Small intestine (tissue), 7 donors: ENCODE data around the gene TSPAN9. TPM values are rescaled to one million over a fixed set of nuclear protein-coding genes. Genes with fewer than 3 reads are reported as not detected.

Experiments used
- DNase-seq, 2 donors: peaks; one replicate each; pipeline versions ENCODE4 v3.0.0 to v3.0.0-alpha.2; 2013
- FAIRE-seq: peaks from 2 replicates; lab custom pipeline; 2012; peaks lifted over from hg19 to GRCh38; lab: Jason Lieb, UNC
- H3K27ac ChIP-seq, 3 donors: one replicate each; pipeline ENCODE4 v1.5.1; 2013; ENCODE audit warnings: low read length in 2 of 3, mild to moderate bottlenecking in 2 of 3, control low read depth in 1 of 3, inconsistent platforms in 1 of 3, low read depth in 1 of 3, moderate library complexity in 1 of 3
- H3K27me3 ChIP-seq, 3 donors: one replicate each; pipeline ENCODE4 v1.6.1; 2013; ENCODE audit warnings: low read length in 3 of 3, inconsistent platforms in 1 of 3; ENCODE audit not compliant: control insufficient read depth in 3 of 3, insufficient read depth in 3 of 3
- H3K36me3 ChIP-seq, 3 donors: one replicate each; pipeline ENCODE4 v1.6.1; 2013; ENCODE audit warnings: low read length in 3 of 3, inconsistent platforms in 1 of 3, low read depth in 1 of 3, mild to moderate bottlenecking in 1 of 3, moderate library complexity in 1 of 3; ENCODE audit not compliant: control insufficient read depth in 3 of 3, insufficient read depth in 2 of 3
- H3K4me1 ChIP-seq, 3 donors: one replicate each; pipeline ENCODE4 v1.6.1; 2013; ENCODE audit warnings: low read length in 2 of 3, inconsistent platforms in 1 of 3, low read depth in 1 of 3, mild to moderate bottlenecking in 1 of 3, moderate library complexity in 1 of 3; ENCODE audit not compliant: control insufficient read depth in 3 of 3, insufficient read depth in 2 of 3
- H3K4me3 ChIP-seq, 3 donors: one replicate each; pipeline ENCODE4 v1.5.1; 2013; ENCODE audit warnings: low read length in 3 of 3, control low read depth in 1 of 3, inconsistent platforms in 1 of 3, low read depth in 1 of 3, mild to moderate bottlenecking in 1 of 3, moderate library complexity in 1 of 3
- H3K9me3 ChIP-seq, 2 donors: one replicate each; pipeline ENCODE4 v1.6.1; 2013; ENCODE audit warnings: low read depth in 1 of 2, low read length in 1 of 2; ENCODE audit not compliant: control insufficient read depth in 2 of 2, insufficient read depth in 1 of 2
- WGBS, 3 donors: extraction: QIAGEN DNeasy Blood & Tissue Kit; methylation state at CpG; one replicate each; pipeline ENCODE4 v1.1.7; 2013; 5-methylcytosine and 5-hydroxymethylcytosine counted together
- polyA plus RNA-seq, 4 donors: library from polyadenylated mRNA; stranded (reverse) in 3 of 4; unstranded in 1 of 4; fragments of 200-250 nt in 3 of 4; fragments of 120-200 nt in 1 of 4; gene quantifications; one replicate each; pipeline versions ENCODE4 v1.2.1 to v1.2.3, GENCODE V29; 2013
- donor health status: healthy with polysubstance abuse.
- donor health status: control.
- donor health status: control.
- donor health status: Bipolar disorder and iron deficiency.
- donor health status: healthy.

The TSPAN9 gene
- polyA plus RNA-seq, 4 donors: 1.3 to 25.5 (median 12.8) TPM

GRCh38 chr12:3160081-3160480, 82.9 kb downstream of the TSPAN9 start:
- peaks cover 0 to 38% (median 0%) of the 10 kb centered on the region in 3 donors for H3K4me1 ChIP-seq
- no peak for FAIRE-seq
- H3K4me3 ChIP-seq: no peak overlapping the region
- no peaks in the 10 kb centered on the region for H3K27me3 ChIP-seq
- no peaks in the 10 kb centered on the region for H3K36me3 ChIP-seq
- H3K9me3 ChIP-seq: peaks cover 0 to 4% of the 10 kb centered on the region in 2 donors
- no peak overlapping the region for H3K27ac ChIP-seq
- no peak for DNase-seq
- WGBS, 3 donors: 84 to 92% (median 85%) methylated on average over 3 of the region's 3 CpGs

GRCh38 chr12:3161861-3162260, 84.7 kb downstream of the TSPAN9 start:
- no peak overlapping the region for H3K27ac ChIP-seq
- WGBS, 3 donors: 80 to 85% (median 84%) methylated on average over 6 of the region's 6 CpGs
- no peak for DNase-seq
- no peaks in the 10 kb centered on the region for H3K36me3 ChIP-seq
- no peaks in the 10 kb centered on the region for H3K27me3 ChIP-seq
- H3K4me3 ChIP-seq: no peak overlapping the region
- peaks cover 0 to 4% of the 10 kb centered on the region in 2 donors for H3K9me3 ChIP-seq
- no peak for FAIRE-seq
- H3K4me1 ChIP-seq: peaks cover 0 to 46% (median 0%) of the 10 kb centered on the region in 3 donors

- H3K36me3 ChIP-seq: peaks cover 0 to 6% (median 0%) of the 10 kb centered on the region in 3 donors
- DNase-seq: no peak
- 73 to 82% (median 78%) methylated on average over 11 of the region's 11 CpGs for WGBS, 3 donors
- FAIRE-seq: no peak
- H3K27ac ChIP-seq: peak overlapping the region in 1 of 3 donors; percentile 60
- no peak overlapping the region for H3K4me3 ChIP-seq
- peaks cover 0 to 4% of the 10 kb centered on the region in 2 donors for H3K9me3 ChIP-seq
- peaks cover 0 to 35% (median 0%) of the 10 kb centered on the region in 3 donors for H3K4me1 ChIP-seq
- H3K27me3 ChIP-seq: no peaks in the 10 kb centered on the region
Measured at GRCh38 chr12:3164454-3165077, 87.4 kb downstream of the TSPAN9 start.

GRCh38 chr12:3165078-3165980, 88.2 kb downstream of the TSPAN9 start:
- WGBS, 3 donors: 81 to 83% (median 82%) methylated on average over 22 of the region's 22 CpGs
- Histone ChIP-seq H3K36me3 (peaks cover 0 to 6% (median 0%) of the 10 kb centered on the region in 3 donors), H3K4me3 (no peak overlapping the region), H3K27ac (peak overlapping the region in 1 of 3 donors; percentile 60), H3K9me3 (peaks cover 0 to 4% of the 10 kb centered on the region in 2 donors), H3K4me1 (peaks cover 0 to 34% (median 0%) of the 10 kb centered on the region in 3 donors), H3K27me3 (no peaks in the 10 kb centered on the region)
- peak; percentile 58 to 91 for DNase-seq
- no peak for FAIRE-seq

- DNase-seq: no peak
- no peak overlapping the region for H3K4me3 ChIP-seq
- no peak overlapping the region for H3K27ac ChIP-seq
- FAIRE-seq: no peak
- no peaks in the 10 kb centered on the region for H3K9me3 ChIP-seq
- no peaks in the 10 kb centered on the region for H3K27me3 ChIP-seq
- H3K36me3 ChIP-seq: peaks cover 0 to 6% (median 0%) of the 10 kb centered on the region in 3 donors
- 78 to 90% (median 89%) methylated on average over 3 of the region's 3 CpGs for WGBS, 3 donors
- peaks cover 0 to 29% (median 0%) of the 10 kb centered on the region in 3 donors for H3K4me1 ChIP-seq
Measured at GRCh38 chr12:3167636-3168035, 90.5 kb downstream of the TSPAN9 start.

GRCh38 chr12:3168223-3169221, 91.3 kb downstream of the TSPAN9 start:
- Histone ChIP-seq H3K27me3 (no peaks in the 10 kb centered on the region), H3K36me3 (peaks cover 0 to 8% (median 0%) of the 10 kb centered on the region in 3 donors), H3K27ac (no peak overlapping the region), H3K4me1 (peaks cover 0 to 22% (median 0%) of the 10 kb centered on the region in 3 donors), H3K4me3 (no peak overlapping the region), H3K9me3 (no peaks in the 10 kb centered on the region)
- WGBS, 3 donors: 68 to 74% (median 71%) methylated on average over 22 of the region's 22 CpGs
- FAIRE-seq (no peak), DNase-seq (peak in 1 of 2 donors; percentile 30)

- Histone ChIP-seq H3K27me3 (no peaks in the 10 kb centered on the region), H3K4me1 (peaks cover 0 to 6% (median 0%) of the 10 kb centered on the region in 3 donors), H3K9me3 (no peaks in the 10 kb centered on the region), H3K4me3 (no peak overlapping the region), H3K27ac (no peak overlapping the region), H3K36me3 (peaks cover 0 to 10% (median 0%) of the 10 kb centered on the region in 3 donors)
- WGBS, 3 donors: 83 to 87% (median 84%) methylated on average over 20 of the region's 20 CpGs
- FAIRE-seq (no peak), DNase-seq (no peak)
Measured at GRCh38 chr12:3170423-3171194, 93.4 kb downstream of the TSPAN9 start.
